ENCODE results near the gene CTDNEP1.

GRCh38 chr17:7243453-7243729 is 8.1 kb downstream of the CTDNEP1 start:
- TF ChIP-seq POLR2A (IDR thresholded peaks at IDR 0.05) (no peak), CTCF (IDR thresholded peaks at IDR 0.05) (no peak)
